Stimulated activated CD8-positive, alpha-beta memory T cell treated with anti-CD3 and anti-CD28 coated beads, Interleukin-15, amount 100 ng/mL, for 24 hours (primary cell): ENCODE data around the gene RHCG.

ENCODE experiments used
- DNase-seq: peaks from one replicate; pipeline ENCODE4 v3.0.0-alpha.2; 2020; ENCODE audit warnings: low read depth

RHCG gene

DNA sequence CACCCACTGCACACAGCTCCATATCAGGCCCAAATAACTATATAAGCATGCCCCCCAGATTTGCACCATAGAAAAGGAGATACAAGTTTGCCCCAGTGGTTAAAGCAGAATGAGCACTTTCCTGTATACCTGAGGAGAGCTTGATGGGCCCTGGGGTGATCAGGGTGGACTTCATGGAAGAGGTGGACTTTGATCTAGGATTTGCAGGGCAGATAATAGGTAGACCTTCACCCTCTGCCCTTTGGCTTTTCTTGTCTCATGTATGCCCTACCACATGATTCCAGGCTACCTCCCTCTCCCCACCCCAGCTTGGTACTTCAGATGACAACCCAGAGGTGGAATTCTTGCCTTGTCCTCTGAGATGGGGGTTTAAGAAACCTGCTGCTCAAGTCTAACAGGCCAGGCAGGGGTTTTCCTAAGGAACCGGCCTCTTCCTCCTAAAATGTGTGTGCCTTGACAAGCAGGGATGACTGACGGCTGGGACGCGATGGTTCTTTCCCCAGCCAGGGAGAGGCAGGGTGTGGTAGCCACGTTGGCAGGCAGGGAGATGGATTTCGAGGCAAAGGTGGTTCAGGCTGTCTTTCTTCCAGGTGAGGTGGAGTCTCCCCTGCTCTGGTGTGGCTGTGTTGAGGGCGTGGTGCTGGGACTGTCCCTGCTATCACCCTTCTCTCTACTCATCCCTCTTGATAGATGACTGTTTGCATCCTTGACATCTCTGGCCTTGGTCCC, 6.6 kb upstream of the RHCG start:
- no peak for DNase-seq

DNA sequence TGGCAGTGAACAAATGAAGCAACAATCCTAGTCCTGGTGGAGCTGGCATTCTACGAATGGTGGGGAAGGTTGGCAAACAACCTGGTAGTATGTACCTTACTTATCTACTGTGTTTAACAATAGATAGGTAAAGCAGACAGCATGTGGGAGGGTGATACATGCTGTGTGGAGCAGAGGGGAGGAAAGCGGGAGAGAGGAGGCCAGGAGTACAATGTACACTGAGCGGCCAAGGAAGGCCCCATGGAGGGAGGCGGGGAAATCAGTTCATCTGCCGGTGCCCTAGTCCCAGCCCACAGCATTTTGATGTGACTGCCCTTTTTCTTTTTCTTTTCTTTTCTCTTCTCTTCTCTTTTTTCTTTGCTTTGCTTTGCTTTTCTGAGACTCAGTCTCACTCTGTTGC, 5.3 kb upstream of the RHCG start:
- no peak for DNase-seq

DNA sequence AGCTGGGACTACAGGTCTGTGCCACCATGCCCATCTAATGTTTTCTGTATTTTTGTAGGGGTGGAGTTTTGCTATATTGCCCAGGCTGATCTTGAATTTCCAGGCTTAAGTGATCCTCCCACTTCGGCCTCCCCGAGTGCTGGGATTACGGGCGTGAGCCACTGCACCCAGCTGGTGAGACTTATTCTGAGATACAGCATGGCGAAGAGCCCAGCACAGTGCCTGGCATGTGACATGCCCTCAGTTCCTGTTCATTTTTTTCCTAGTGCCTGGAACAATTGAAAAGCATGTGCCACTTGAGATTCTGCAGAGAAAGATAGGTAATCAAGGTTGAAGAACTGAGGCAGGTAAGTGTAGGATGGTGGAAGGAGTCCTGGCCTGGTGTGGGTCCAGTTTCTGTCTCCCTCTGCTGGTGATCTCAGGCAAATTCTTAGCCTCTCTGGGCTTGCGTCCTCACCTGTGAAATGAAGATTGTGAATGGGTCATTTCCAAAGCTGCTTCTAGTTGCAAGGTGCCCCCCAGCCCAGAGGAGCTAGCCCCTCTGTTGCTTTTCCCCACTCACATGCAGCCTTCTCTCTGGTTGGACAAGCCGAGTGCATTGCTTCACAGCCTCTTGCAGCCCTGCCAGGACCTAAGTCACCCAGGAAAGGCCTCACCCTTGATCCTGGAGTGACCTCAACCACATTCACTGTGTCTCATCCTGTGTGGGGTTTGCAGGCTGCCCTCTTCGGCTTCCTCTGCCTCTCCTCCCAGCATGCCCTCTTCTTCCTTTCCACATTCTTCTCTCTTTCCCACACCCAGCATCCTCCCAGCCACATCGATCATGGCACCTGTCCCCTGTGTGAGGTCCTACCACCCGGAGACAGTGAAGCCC, 4.3 kb upstream of the RHCG start:
- DNase-seq, result no peak

DNA sequence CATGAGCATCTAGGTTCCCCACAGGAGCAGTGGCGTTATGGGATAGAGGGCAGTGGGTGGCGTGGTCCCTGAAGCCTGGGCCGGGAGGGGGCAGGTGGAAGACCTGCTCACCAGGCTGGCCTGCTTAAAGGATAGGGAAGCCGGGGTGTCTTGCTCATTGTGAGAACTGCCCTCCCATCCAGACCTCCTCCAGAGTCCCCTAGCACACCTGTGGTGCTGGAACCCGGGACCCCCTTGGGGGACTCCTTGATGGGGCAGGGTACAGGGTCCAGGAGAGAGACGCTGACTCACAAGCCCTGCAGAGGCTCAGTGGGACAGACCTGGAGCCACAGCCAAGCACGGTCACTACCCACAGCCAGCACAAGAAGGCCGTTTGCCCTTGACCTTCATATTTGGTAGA, 2.8 kb upstream of the RHCG start:
- DNase-seq, result no peak

DNA sequence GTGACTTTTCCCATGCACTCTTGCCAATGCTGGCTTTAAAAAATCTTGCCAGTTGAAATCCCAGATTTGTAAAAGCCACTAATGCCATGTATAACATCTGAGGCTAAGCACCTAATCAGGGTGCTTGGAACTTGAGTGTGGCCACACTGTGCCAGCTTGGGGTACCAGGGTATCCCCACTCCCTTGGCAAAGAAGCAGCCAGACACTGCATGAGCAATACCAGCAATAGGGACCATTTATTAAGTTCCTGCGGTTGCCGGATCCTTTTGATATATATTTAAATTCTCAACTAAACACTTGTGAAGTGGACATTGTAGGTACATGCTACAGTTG, 2.2 kb upstream of the RHCG start:
- DNase-seq, result no peak

DNA sequence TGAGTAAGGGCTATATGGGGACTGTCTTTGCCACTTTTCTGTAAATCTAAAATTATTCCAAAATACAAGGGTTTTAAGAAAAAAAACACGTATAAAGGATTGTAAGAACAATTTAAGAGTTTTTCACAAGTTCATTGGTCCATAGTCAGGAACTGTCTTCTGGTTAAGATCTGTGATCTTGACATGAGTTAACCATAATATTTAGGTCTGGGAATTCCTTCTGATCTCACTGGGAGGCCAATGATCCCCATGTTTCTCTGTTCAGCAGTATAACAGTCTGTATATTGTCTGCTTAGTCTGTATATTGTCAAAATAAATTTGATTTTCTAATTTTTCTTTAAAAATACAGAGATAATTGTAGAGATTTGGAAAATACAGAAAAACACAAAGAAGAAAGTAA, 848 bp upstream of the RHCG start:
- DNase-seq, result no peak

DNA sequence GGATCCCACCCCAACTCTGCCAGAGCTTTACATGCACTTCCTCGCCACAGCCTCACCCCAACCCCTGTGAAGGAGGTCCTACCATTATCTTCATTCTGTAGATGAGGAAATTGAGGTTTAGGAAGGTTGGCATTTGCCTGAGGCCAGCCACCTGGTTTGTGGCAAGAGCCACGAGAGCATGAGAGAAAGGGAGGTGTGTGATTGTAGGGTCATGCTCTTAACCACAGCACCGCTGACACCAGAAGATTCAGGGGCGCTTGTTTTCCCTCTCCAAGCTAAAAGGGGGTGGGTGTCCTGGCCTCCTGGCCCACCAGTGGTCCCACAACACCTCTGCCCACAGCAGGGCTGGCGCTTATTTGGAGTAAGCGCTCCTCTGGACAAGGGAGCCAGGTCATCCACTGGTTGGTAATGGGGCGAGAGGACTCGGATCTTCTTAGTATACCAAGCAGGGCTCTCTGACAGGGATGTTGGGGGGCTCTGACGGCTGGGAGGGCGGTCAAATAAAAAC, 691 bp downstream of the RHCG start:
- DNase-seq, result no peak

DNA sequence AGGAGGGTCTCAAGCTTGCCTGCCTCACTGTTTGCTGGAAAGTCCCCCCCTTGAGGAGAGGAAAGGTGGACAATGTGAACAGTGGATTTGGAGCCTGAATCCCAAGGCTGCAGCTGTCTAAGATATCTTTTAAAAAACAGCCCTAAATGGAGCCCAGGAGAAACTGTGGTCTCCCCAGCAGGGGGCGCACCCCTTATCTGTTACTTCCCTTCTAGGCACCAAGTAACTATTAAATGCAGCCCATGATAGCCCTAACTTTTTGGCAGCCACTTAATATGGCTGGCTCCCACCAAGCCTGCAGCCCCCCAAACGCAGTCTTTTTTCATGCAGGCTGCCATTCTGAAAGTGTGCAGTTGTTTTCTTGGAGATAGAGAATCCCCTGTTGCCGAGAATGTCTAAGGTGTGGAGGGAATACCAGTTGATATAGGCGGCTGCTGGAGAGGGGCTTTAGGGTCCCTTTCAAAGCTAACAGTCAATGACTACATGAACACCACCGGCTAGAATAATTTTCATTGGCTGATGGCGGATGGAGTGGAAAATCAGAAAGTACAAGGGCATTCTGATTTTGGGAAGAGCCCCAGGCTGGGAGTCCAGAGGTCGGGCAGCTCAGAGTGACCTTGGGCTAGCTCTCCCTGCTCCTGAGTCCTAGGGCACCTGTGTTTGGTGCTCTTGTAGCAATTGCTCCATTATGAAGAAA, 1.3 kb downstream of the RHCG start:
- DNase-seq, result no peak

DNA sequence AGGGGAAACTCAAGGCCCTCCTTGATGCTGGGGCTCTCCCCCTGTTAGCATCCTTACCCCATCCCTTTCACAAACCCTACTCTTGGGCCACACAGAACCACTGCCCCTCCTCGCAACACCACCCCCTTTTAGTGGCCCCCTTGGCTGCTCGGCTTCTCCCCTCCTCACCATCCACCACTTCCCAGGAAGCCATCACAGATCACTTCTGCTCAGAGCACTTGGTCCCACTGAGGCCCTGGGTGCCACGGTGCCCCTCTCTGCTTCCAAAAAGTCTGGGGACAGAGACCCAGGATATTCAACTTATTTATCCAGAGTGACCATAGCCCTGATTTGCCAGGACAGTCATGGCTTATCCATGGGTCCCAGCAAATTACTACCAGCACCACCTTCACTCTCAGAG, 2.4 kb downstream of the RHCG start:
- no peak for DNase-seq

DNA sequence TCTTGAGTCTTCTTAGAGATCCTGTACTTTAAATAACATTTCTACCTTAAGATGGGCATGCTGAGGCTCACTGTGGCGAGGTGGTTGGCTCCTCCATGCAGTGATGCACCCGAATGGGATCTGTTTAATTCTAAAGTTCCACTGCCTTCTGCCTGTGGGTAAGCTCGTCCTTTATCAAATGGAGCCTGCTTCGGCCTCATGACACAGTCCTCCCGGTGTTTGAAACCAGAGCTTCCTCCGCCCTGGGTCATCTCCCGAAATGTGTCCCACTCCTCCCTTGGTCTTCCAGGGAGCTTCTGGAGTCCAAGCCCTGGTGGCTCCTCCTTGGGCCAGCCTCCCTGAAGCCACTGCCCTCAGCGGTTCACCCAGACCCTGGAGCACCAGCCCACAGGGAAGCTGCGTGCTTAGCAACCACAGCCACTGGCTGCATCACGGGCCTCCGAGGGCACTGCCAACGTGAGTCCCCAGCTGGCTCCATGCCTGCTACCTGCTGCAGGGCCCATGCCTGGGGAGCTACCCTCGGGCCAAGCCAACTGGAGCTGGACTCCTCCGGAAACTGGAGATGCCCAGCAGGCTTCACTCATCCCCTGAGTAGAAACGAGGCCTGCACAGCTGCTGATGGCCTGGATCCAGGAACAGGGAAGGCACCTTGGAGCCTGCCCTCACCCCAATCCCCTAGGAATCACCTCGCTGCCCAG, 3.3 kb downstream of the RHCG start:
- DNase-seq, result no peak

DNA sequence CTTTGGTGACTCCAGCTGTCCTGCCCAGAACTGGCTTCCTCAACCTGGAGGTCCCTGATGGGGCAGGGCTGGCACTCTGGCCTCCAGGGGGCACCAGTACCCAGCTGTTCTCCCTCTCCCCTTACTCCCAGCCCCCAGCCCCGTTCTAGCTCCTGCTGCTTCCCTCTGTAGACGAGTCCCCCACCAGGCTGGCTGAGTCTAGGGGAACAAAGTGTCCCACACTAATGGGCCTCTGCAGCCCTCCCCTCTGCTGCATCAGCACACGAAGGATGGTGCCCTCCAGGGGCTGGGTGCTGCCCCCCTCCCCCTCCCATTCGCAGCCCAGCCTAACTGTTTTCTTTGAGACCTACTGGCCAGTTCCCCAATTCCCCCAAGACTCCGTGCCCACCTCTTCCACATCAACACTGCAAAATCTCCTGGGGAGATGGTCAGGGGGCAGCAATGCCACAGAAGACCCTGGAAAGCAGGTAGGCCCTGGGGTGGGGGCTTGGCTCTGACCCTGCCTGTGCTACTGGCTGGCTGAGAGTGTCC, 4.2 kb downstream of the RHCG start:
- DNase-seq, result no peak

DNA sequence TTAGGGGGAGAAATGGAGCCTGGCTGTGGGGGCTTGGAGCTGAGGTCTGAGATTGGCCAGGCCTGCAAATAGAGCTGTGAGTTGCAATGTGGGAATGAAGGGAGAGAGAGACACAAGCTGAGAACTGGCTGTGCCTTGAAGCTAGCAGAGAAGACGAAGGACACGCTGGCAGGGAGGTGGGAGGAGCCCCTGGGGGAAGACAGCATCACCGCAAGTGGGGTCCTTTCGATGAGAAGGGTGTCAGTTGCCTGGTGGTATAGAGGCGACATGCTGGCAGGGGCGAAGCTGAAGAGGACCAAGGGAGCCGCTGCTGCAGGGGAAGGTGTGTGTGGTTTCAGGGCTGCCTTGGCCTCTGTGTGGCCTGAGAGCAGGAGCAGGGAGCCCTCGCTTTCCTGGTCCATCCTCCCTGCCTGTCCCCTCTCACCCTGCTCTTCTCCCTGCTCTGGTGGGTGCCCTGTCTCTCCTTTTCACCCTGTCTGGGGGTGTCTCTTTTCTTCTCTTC, 5.5 kb downstream of the RHCG start:
- DNase-seq, result no peak

DNA sequence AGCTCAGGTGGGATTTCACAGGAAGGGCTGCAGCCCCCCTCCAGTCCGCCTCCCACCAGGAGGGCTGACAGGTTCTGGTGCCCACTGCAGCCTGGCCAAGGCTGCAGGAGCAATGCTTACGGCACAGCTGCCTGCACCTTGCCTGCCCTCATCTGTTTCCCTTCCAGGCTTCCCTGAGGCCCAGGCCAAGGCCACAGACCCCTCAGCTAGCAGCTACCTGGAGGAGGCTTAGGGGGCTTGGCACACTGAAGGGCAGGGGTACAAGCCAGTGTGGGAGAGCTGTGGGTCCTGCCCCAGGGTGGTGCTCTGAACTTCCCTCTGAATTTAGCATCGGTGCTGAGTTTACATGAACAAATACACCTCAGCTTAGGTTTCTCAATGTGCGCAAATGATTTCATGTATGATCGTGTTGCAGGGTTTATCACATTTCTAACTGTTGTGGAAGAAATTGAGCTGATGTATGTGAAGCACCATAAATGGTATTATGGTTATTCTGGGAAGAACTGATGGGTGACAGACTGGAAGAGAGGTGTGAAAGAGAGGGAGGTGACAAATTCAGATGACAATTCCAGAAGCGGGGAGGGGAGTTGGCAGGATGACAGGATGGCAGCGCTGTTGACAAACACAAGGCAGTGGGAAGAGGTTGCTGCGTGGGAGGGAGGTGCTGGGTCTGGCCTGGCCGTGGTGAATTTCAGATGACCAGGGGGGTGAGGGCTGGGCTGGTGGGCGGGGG, 6.1 kb downstream of the RHCG start:
- DNase-seq, result no peak

DNA sequence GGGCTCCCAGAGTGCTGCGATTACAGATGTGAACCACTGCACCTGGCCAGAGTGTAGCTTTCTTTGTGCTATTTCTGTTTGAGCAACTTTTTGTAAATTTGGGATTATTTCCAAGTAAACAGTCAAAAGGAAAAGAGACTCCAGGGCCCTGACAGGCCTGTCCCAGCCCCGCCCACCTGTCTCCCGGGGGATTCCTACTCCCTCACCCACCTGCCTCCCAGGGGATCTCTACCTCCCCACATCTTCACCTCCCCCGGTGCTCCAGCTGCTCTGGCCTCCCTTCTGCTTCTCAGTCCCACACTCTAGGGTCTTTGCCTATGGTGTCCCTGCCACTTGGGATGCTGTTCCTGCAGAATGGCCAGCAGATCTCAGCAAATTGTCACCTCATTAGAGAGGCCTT, 7.0 kb downstream of the RHCG start:
- no peak for DNase-seq

DNA sequence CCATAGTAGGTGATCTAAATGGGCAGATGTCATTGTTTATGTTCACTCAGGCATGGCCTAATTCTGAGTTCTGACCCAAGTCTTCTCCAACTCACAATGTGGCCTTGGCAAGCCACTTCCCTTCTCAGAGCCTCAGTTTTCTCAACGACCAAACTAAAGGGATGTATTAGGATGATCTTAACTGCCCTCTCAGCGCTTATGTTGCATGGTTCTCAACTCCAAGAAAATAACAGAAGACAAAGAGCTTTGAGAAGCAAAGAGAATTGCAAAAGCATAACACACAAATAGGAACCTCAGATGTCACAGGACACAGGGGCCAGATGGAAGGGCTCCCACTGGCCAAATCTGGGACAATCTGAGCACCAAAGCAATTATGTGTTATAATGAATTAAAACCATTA, 8.6 kb downstream of the RHCG start:
- DNase-seq, result no peak

DNA sequence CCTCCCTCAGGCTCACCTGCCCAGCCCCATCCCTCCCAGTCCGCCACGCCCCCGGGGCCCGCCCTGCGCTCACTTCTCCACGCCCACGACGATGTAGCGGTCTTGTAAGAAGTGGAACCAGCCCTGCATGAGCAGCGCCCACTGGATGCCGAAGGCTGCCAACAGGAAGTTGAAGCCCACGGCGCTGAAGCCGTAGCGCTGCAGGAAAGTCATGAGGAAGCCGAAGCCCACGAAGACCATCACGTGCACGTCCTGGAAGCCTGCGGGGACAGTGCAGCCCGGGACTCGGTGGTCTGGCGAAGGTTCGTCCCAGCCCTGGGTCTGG, 9.7 kb downstream of the RHCG start:
- DNase-seq, result no peak

DNA sequence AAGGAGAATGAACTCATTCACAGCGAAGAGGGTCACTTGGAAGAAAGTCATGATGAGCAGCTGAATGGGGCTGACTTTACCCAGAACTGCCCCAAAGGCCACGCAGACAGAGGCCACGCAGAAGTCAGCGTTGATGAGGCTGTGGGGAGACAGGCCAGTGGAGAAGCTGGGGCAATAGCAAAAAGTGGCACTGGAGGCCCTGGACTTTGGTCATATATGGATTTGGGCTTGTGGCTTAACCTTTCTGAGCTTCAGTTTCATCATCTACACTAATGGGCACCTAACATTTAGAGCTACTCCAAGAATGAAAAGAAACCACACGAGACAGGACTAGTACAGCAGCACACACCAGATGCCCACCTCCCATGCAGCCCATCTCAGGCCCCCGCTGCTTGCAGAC, 13.3 kb downstream of the RHCG start:
- no peak for DNase-seq

DNA sequence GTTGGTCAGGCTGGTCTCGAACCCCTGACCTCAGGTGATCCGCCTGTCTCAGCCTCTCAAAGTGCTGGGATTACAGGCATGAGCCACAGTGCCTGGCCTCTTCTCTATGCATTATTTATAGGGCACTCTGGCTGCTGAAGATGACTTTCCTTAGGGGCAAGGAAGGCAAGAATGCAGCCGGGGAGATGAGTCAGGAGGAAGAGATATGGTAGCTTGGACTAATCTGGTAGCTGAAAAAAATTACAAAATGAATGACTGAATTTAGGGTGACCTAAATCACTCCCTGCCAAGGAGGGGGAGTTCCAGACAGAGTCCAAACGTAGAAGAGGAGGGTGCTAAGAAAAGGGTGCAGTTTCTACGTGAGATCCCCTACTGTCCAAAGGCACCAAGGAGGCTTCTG, 14.2 kb downstream of the RHCG start:
- DNase-seq, result no peak

DNA sequence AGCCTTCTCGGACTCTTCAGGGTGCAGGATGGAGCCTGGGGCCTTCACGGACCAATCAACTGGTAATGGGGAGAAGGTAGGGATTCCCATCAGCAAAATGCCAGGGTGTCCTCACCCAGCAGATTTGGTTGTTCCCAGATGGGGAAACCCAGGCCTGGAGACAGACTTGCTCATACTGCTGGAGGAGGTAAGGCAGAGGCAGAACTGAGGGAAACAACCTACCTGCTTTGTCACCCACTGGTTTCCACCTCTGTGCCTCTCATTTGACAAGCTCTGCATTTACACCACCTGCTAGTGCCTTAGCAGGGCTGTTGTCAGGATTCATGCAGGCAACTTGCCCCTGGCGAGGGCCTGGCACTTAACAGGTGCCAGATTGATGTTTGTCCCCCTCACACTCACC, 15.9 kb downstream of the RHCG start:
- DNase-seq, result no peak

DNA sequence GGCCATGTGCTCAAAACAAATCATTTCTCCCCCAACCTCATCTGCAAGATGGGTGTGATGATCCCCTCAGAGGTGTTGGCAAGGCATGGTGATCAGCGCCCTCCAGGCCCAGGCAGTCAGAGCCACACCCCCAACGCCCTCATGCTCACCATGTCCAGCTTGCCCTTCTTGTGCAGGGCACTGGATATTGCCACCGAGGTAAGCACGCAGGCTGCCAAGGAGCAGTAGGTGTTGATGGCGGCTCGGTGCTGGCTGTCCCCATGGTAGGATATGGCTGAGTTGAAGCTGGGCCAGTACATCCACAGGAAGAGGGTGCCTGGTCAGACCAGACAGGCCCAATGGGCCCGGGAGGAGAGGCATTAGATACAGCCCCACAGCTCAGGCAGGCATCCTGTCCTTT, 17.2 kb downstream of the RHCG start:
- no peak for DNase-seq
